IMR-90 (cell line): ENCODE results near the gene CEP70.

Experiments used
- CTCF ChIP-seq: conservative IDR thresholded peaks from 2 replicates; pipeline ENCODE4 v1.5.1; 2012; ENCODE audit warnings: mild to moderate bottlenecking, low read depth, low read length, improper control_type of control experiment
- POLR2A ChIP-seq: IDR thresholded peaks from 2 replicates; pipeline ENCODE4 v1.6.1; 2012; ENCODE audit warnings: mild to moderate bottlenecking, low read depth, low read length
- RAD21 ChIP-seq: IDR thresholded peaks from 2 replicates; pipeline ENCODE4 v1.6.1; 2012; ENCODE audit warnings: low read length, improper control_type of control experiment
- SMC3 ChIP-seq: fragments of 150-350 bp; IDR thresholded peaks from 2 replicates; pipeline ENCODE4 v1.6.1; 2016; ENCODE audit warnings: low read depth, mild to moderate bottlenecking, antibody characterized with exemption, low read length, moderate library complexity

- TF ChIP-seq POLR2A (no peak), RAD21 (no peak), CTCF (no peak), SMC3 (no peak)
Observed at GRCh38 chr3:138620431-138620830, 26.4 kb upstream of the CEP70 start.
